Measurements from ENCODE around the gene ACVR1C. TPM values are rescaled to one million over a fixed set of nuclear protein-coding genes. Genes with fewer than 3 reads are reported as not detected.
A peak's percentile ranks its signal among the peaks of the same experiment; 100 is the strongest.

ACVR1C gene
- total RNA-seq, 4 donors from 2014 or later, result 0.04 to 0.19 TPM; not detected in 2

- Histone ChIP-seq H3K27me3 (peaks cover 0 to under 1% (median 0%) of the 10 kb centered on the region in 4 donors), H3K4me1 (no peaks in the 10 kb centered on the region), H3K4me3 (no peak overlapping the region), H3K36me3 (no peaks in the 10 kb centered on the region), H3K27ac (no peak overlapping the region), H3K9me3 (no peaks in the 10 kb centered on the region)
- TF ChIP-seq POLR2A (IDR thresholded peaks at IDR 0.05) (no peak), CTCF (IDR thresholded peaks at IDR 0.05) (no peak)
- DNase-seq, result no peak
- intact Hi-C loops (cut with DNase I), result no loop called here
- 100% methylated on average over 1 of the region's 1 CpG for WGBS, 2 donors
These were observed 25.5 kb downstream of the ACVR1C start for GRCh38 chr2:157603198-157603597.

- Histone ChIP-seq H3K4me3 (no peak overlapping the region), H3K27ac (no peak overlapping the region), H3K27me3 (peaks cover 0 to 15% (median 0%) of the 10 kb centered on the region in 4 donors), H3K9me3 (no peaks in the 10 kb centered on the region), H3K36me3 (no peaks in the 10 kb centered on the region), H3K4me1 (peaks cover 0 to 7% (median 0%) of the 10 kb centered on the region in 3 donors)
- TF ChIP-seq POLR2A (IDR thresholded peaks at IDR 0.05) (no peak), CTCF (IDR thresholded peaks at IDR 0.05) (no peak)
- DNase-seq, result no peak
- 62% methylated on average over 4 of the region's 4 CpGs for WGBS, 2 donors
- intact Hi-C loops (cut with DNase I), result no loop called here
These were observed 26.9 kb downstream of the ACVR1C start for GRCh38 chr2:157601807-157602206.

- Histone ChIP-seq H3K27me3 (peaks cover 0 to 17% (median 0%) of the 10 kb centered on the region in 4 donors), H3K36me3 (no peaks in the 10 kb centered on the region), H3K4me3 (peak overlapping the region in 3 of 4 donors; percentile 6 to 42 (median 23)), H3K9me3 (no peaks in the 10 kb centered on the region), H3K4me1 (peaks cover 0 to 7% (median 0%) of the 10 kb centered on the region in 3 donors), H3K27ac (no peak overlapping the region)
- intact Hi-C loops (cut with DNase I), result loop anchor here (10.0 kb wide), 1 partner anchor 102 kb away; no protein-coding TSS in a partner anchor
- TF ChIP-seq CTCF (IDR thresholded peaks at IDR 0.05) (peak in 3 of 6 experiments; percentile 16 to 49 (median 32)), POLR2A (IDR thresholded peaks at IDR 0.05) (no peak)
- DNase-seq, result no peak
- 36 to 39% methylated on average over 14 to 18 of the region's 45 CpGs for WGBS, 2 donors
These were observed 31.5 kb downstream of the ACVR1C start for GRCh38 chr2:157596992-157597681.

GRCh38 chr2:157593411-157593810 is 35.3 kb downstream of the ACVR1C start:
- Histone ChIP-seq H3K4me3 (no peak overlapping the region), H3K27ac (no peak overlapping the region), H3K36me3 (no peaks in the 10 kb centered on the region), H3K27me3 (peaks cover 0 to 17% (median 0%) of the 10 kb centered on the region in 4 donors), H3K4me1 (peaks cover 0 to 7% (median 0%) of the 10 kb centered on the region in 3 donors), H3K9me3 (no peaks in the 10 kb centered on the region)
- DNase-seq, result no peak
- intact Hi-C loops (cut with DNase I), result loop anchor here (10.0 kb wide), 1 partner anchor 99 kb away; no protein-coding TSS in a partner anchor
- TF ChIP-seq POLR2A (IDR thresholded peaks at IDR 0.05), result no peak
- no peak for TF ChIP-seq CTCF (IDR thresholded peaks at IDR 0.05)
- 0 to 3% methylated on average over 1 of the region's 1 CpG for WGBS, 2 donors

- H3K4me1 ChIP-seq, result peaks cover 0 to 7% (median 0%) of the 10 kb centered on the region in 3 donors
- H3K27me3 ChIP-seq, result peaks cover 0 to 14% (median 0%) of the 10 kb centered on the region in 4 donors
- H3K4me3 ChIP-seq, result no peak overlapping the region
- H3K36me3 ChIP-seq, result no peaks in the 10 kb centered on the region
- 38 to 56% methylated on average over 2 of the region's 2 CpGs for WGBS, 2 donors
- no peaks in the 10 kb centered on the region for H3K9me3 ChIP-seq
- H3K27ac ChIP-seq, result no peak overlapping the region
- intact Hi-C loops (cut with DNase I), result loop anchor here (10.0 kb wide), 1 partner anchor 98 kb away; no protein-coding TSS in a partner anchor
- DNase-seq, result no peak
- TF ChIP-seq CTCF (IDR thresholded peaks at IDR 0.05) (peak in 2 of 6 experiments; percentile 13 to 21), POLR2A (IDR thresholded peaks at IDR 0.05) (no peak)
These were observed 35.7 kb downstream of the ACVR1C start for GRCh38 chr2:157592948-157593347.

All from esophagus squamous epithelium (tissue), 5 donors.